HG02884 (cell line): ENCODE data around the gene OLFM1.
"Not testable (repeated sequence)": the region's sequence is repeated elsewhere in the genome, so short reads cannot be mapped to it uniquely, and the experiment has no call there.

Source experiments
- ATAC-seq: cut with Tn5 transposase; IDR thresholded peaks from one replicate; pipeline ENCODE4 v1.9.1; 2021; ENCODE audit warnings: mild to moderate bottlenecking, moderate library complexity; ENCODE audit not compliant: unreplicated experiment

OLFM1 gene

DNA sequence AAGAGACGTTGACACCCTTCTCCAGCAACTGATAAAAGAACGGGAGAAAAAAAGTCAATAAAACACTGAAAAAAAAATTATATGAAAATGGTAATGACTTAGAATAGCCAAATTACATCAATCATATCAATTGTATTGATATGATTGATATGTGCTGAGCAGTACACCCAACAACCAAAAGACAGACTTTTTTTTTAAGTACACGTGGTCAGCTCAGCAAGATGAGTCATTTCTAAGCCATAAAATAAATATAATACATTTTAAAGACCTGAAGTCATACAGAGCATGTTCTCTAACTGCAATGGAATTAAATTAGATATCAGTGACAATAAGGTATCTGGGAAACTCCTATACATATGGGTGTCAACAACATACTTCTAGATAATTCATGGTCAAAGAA is 30.9 kb upstream of the OLFM1 start:
- ATAC-seq = no peak

DNA sequence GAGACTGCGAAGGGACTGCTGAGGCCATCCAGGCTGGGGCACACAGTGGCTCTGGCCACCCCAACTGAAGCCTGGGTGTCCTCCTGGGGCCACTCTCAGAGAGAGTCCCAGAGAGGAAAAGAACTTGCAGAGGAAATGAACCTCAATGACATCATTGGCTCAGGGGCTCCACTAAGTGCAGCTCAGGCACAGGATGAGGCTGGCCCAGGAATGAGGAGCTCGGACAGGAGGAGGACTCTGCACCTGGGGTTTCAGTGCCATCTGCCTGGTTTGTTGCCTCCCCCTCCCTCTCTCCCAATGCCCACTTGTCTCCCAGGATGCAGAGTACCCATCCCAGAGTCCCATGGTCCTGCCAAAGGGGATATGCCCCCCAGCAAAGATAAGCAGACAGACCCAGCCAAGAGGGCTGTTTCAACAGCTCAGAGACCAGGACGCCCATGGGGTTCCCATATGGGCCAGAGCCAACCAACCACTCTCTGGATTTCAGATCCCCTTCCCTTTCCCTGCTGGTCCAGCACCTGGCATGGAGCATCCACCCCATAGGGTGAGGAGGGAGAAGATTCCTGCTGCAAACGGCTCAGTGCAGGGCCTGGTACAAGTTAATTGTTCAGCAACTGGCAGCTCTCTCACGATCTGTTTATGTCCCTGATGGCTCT is 26.9 kb upstream of the OLFM1 start:
- ATAC-seq = no peak

DNA sequence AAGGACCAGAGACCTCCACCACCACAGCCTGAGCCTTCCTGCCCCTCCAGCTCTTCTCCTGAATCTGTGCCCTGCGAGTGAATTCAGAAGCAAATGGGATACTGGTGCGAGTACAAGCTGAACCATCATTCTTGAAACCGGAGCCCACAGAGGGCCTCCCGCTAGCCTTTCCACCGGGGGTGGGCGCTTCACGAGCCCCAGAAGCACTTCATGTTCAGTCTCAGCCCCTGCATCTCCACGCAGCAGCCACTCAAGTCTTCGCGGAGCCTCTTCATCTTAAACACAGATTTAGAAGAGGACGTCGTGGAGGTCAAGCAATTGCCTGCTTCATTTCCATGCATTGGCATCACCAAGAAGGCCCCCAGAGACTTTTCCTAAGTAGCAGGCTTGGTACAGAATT is 26.0 kb upstream of the OLFM1 start:
- ATAC-seq = no peak

DNA sequence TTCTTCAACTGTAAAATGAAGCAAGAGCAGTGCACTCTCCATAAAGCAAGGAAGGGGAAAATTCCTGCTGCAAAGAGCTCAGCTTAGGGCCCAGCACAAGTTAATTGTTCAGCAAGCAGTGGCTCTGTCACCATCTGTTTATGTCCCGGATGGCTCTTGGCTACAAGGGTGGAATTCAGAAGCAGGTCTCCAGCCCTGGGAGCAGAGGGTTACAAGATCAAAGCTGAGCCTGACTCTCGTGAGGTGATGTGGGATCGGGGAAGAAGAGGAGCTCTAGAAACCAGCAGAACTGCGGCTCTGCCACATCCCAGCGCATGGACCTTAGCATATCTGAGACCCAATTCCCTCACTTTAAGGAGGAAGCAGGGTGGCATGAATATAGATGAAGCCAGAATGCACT is 25.2 kb upstream of the OLFM1 start:
- no peak for ATAC-seq

GRCh38 chr9:135063466-135063865 is 24.0 kb upstream of the OLFM1 start:
- ATAC-seq = not testable (repeated sequence)

GRCh38 chr9:135063888-135064287 is 23.6 kb upstream of the OLFM1 start:
- not testable (repeated sequence) for ATAC-seq

GRCh38 chr9:135065151-135065550 is 22.3 kb upstream of the OLFM1 start:
- ATAC-seq = no peak

DNA sequence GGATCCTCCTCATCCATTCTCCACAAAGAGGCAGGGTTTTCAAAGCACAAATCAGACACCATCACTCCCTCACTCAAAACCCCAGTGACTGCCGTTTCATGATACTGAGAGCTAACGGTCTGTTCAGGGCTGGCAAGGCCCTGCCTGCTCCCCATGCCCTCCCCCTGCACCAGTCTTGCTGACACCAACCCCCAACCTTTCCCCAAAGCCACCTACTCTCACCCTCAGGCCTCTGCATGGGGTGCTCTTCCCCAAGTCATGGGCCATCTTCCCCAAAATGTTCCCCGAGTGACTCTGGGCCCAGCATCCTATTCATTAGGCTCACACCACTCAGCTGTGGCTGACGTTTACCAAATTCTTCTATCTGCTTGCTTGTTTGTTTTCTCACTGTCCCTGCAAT is 21.7 kb upstream of the OLFM1 start:
- no peak for ATAC-seq

GRCh38 chr9:135066291-135066690 is 21.2 kb upstream of the OLFM1 start:
- no peak for ATAC-seq

GRCh38 chr9:135067096-135067710 is 20.3 kb upstream of the OLFM1 start:
- no peak for ATAC-seq

- no peak for ATAC-seq
These were observed 18.6 kb upstream of the OLFM1 start for GRCh38 chr9:135068776-135069415.

DNA sequence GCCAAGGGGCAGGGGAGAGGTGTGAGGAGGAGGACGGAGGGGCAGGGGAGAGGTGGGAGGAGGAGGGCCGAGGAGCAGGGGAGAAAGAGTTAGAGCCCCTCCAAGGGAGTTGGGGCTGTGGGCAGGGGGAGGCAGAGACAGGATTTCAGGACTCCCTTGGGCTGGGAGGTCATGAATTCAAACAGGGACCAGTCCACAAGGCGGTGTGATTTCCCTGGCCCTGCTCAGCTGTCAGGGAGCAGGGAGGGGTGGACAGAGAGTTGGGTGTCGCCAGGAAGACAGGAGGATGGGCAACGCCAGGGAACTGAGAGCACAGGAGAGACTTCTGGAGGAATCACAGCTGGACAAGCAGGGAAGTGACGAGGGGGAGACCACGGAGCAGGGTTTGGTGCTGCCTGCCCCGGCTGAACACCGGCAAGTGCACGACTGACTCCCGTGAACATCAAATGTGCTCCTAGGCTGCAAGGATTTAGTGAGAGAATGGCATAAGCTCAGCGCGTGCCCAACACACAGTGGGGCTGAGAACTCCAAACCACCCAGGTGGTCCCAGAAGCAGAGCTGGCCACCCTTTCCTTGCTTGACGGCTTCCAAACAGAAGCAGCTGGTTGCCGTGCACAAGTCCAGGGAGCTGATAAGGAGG is 17.8 kb upstream of the OLFM1 start:
- ATAC-seq = no peak

GRCh38 chr9:135070198-135070951 is 17.1 kb upstream of the OLFM1 start:
- no peak for ATAC-seq

DNA sequence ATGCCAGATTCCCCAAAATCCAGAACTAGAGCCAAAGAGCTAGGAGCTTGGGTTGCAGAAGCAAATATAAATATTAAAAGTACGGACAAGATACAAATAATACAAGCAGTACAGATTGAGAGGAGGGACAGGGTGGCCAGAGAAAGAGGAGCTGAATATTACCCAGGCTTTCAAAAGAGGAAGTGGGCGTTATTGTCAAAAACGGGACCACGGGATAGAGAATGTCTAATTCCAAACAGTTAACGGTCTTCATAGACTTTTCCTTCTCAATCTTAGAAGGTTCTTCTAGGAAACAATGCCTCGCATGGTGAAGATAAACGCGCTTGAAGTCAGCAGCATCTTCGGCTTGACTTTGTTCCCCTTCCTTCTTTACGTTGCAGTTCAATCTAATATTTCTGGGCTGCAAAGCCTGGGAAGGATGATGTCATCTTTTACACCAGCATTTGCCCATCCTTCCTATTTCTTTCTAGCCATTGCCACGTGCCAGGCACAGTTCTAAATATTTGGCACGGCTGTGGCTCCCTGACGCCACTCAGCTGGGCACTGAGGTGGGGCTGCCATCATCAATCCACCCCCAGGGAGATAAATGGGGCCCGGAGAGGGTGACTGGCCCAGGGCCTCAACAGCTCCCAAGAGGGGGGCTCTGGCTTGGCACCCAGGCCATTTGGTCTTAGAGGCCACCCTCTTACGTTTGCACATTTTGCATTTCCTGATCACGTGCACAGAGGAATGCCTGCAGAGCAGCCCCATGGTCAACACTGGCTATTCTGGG is 16.3 kb upstream of the OLFM1 start:
- no peak for ATAC-seq

- no peak for ATAC-seq
These were observed 14.3 kb upstream of the OLFM1 start for GRCh38 chr9:135073081-135073740.

DNA sequence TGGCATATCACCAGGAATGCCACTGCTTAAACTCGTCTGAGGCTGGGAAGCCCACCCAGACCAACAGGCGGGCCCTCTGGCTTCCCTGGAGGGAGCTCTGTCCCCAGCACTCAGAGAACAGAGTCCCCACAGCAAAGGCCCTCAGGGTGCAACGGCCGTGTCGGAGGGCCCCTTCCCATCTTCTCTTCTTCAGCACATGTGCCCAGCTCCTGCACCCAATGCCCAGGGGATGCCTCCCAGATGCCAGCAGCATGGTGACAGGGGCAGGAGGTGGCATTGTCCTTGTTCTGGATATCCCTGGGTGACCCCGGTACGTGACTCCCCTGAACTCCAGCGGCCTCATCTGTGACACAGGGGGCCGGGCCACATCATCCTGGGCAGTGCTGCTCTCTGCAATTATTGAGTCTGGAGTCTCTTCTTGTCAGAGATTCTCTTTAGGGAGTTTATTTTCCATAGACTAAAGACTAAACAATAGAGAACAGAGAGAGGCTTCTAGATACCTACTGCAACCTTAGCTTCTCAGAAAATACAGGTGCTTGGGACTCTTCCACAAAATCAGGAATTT is 13.6 kb upstream of the OLFM1 start:
- ATAC-seq = no peak

- ATAC-seq = no peak
These were observed 12.9 kb upstream of the OLFM1 start for GRCh38 chr9:135074354-135075233.

DNA sequence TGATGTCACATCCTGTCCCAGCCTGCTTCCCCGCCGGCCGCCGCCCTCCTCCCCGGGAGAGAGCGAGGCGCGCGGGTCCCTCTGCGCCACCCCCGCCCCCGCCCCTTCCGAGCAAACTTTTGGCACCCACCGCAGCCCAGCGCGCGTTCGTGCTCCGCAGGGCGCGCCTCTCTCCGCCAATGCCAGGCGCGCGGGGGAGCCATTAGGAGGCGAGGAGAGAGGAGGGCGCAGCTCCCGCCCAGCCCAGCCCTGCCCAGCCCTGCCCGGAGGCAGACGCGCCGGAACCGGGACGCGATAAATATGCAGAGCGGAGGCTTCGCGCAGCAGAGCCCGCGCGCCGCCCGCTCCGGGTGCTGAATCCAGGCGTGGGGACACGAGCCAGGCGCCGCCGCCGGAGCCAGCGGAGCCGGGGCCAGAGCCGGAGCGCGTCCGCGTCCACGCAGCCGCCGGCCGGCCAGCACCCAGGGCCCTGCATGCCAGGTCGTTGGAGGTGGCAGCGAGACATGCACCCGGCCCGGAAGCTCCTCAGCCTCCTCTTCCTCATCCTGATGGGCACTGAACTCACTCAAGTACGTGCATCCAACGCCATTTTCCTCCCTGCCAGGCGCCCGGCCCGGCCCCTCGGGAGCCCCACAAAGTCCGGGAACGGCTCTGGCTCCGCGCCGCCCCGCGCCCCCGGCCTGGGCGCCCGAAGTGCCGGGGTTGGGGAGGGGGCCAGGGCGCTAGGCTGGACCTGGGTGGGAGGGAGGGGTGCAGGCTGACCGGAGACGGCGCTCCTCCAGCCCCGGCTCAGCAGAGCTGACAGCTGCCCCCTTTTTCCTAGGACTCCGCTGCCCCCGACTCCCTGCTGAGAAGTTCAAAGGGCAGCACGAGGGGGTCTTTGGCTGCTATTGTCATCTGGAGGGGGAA is 12.0 kb upstream of the OLFM1 start:
- no peak for ATAC-seq
